Fibroblast of peridontal ligament (primary cell): ENCODE data around the gene MTM1.

Experiments
- DNase-seq: peaks from one replicate; pipeline ENCODE4 v3.0.0-alpha.2; 2010; ENCODE audit errors: extremely low read depth

The MTM1 gene

GRCh38 chrX:150663073-150663472, 94.7 kb downstream of the MTM1 start:
- DNase-seq = no peak

GRCh38 chrX:150664290-150664689, 95.9 kb downstream of the MTM1 start:
- DNase-seq = no peak

DNA sequence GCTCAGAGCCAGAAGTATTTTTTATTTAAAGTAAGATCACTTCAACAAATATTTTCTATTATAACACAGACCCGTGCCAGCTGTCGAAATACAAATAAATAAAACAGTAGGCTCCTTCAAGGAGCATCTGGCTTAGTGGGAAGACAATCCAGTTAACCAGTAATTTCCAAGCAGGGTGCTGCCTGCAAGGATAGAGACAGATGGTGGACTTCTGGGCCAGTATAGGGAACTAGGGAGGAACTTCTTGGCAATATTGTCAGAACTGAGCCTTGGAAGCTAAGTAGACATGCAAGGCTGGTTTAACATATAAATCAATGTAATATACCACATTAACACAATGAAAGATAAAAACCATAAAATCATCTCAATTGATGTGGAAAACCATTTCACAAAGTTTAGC, 107.8 kb downstream of the MTM1 start:
- no peak for DNase-seq

DNA sequence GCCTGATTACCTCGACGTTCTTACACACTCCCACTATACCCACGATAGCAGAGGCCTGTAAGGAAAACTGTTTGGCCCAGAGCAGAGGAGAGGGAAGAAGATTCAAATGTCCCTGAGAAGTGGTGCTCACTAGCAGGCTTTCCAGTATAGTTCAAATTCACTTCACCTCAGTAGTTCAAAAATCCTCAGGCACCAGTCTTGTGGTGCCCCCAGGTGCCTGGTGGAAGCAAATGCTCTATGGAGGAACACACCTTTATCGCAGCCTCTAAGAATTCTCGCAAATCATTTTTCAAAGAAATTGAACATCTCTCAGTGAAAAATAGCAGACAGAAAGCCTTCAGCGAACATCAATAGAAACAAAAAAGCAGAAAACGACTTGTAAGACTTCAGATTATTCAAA, 112.6 kb downstream of the MTM1 start:
- DNase-seq = peak; percentile 21

GRCh38 chrX:150683112-150683511, 114.7 kb downstream of the MTM1 start:
- DNase-seq = no peak

DNA sequence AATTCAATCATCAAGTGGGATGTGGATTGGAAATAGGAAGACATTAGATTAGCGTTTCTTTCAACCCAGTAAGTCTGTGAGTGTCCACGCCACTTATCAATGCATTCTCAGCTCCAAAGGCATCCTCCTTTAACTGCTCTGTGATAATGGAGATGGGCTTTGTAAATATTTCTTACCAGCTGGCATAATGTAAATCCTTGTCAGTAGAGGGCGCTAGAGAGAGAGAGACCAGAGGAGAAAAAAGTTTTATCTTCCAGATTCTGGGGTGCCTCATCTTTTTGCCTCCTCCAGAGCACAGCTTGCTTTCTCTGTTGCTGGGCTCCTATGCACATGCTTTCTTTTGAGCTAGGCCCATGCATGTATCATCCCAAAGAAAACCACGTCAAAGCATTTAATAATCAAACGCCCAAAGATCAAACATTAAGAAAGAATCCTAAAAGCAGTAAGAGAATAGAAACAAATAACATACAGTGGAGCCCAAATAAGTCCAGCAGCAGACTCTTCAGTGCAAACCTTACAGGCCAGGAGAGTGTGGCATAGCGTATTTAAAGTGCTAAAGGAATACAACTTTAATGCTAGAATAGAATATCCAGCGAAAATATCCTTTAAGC, 115.2 kb downstream of the MTM1 start:
- peak; percentile 44 for DNase-seq

GRCh38 chrX:150688911-150689451, 120.6 kb downstream of the MTM1 start:
- peak; percentile 86 for DNase-seq

- peak; percentile 94 for DNase-seq
These were observed 121.7 kb downstream of the MTM1 start for GRCh38 chrX:150690126-150690525.

- DNase-seq = no peak
These were observed 123.9 kb downstream of the MTM1 start for GRCh38 chrX:150692296-150692695.

- no peak for DNase-seq
These were observed 124.7 kb downstream of the MTM1 start, which contains the start of gene MTMR1 for GRCh38 chrX:150692831-150693724. MTMR1 (plus strand) TSS chrX:150693396; CDS start chrX:150693531, 135 bp downstream.

DNA sequence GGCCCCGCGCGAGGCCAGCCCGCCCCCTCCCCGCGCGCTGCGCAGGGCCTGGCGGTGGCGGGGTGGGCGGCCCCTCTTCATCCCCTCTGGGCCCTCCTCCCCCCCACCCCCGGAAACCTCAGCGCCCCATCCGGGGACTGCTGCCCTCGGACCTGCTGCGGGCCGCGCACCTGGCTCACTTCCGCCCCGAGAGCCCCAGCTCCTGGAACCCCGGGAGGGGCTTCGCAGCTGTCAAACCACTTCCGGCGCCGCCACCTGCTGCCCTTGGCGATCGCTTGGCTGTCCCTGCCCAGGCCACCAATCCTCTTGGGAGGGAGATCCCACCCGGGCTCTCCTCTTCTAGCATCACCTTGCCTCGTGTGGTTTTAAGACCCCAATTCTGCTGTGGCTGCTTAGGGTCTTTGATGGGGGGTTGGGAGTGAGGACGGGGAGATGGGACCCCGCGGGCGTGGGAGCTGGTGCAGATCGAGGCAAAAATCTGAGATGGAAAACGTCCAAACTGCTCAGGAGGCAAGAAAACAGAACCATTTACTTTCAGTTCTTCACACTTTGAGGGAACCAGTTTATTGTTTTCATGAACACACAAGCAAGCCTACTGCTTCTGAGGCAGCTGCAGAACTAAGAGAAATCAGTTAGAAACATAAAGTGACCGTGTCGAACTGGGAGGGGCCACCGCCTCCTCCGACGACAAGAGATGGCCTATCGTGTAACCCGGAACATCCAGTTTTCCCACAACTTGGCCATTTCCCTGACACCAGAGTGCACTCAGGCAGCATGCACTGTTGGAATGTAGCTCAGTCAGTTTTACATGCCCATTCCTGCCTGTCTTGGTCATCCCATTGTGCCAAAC, 125.5 kb downstream of the MTM1 start:
- DNase-seq = peak; percentile 73

DNA sequence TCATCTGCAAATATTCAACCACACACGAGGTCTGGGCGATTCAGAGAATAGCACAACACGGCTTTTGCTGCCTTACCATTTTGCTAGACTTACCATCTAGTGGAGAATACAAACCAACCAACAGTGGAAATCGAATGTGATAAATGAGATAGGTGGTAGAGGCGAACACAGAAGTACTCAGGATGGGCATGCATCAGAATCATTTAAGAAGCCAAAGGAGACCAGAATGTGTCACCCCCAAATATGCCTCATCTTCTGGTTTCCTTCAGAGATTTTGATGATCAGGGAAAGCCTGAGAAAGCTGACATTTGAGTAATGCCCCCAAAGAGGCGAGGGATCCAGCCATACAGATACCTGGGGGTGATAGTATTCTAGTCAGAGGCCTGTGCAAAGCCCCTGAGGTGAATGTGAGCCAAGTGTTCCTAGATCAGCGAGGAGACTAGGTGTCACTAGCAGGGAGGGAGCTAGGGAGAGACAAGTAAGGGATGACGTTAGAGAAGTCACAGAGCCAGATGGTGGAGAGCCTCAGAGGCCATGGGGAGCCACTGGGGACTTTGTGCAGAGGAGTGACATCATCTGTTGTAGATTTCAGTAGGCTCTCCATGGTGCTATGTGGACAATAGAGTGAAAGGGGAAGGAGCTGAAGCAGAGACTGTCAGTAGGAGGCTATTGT, 126.5 kb downstream of the MTM1 start:
- peak; percentile 14 for DNase-seq

GRCh38 chrX:150696331-150696730, 127.9 kb downstream of the MTM1 start:
- DNase-seq = no peak

- DNase-seq = no peak
These were observed 128.4 kb downstream of the MTM1 start for GRCh38 chrX:150696866-150697265.

GRCh38 chrX:150697641-150698040, 129.2 kb downstream of the MTM1 start:
- DNase-seq = no peak

DNA sequence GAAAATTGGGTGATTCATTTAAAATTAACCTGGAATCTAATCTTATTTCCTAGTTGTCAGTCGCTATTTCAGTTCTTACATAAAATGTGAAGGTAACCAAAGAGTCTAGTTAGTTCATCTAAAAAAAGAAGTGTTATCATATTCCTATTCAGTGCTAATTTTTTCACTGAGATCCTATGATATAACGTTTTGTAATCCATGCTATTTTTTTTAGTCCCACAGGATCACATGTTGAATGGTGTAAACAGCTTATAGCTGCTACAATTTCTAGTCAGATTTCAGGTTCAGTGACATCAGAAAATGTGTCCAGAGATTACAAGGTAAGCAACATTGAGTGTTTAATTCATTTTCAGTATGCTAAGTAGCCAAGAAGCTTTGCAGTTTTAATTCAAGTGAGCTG, 130.6 kb downstream of the MTM1 start:
- DNase-seq = no peak

DNA sequence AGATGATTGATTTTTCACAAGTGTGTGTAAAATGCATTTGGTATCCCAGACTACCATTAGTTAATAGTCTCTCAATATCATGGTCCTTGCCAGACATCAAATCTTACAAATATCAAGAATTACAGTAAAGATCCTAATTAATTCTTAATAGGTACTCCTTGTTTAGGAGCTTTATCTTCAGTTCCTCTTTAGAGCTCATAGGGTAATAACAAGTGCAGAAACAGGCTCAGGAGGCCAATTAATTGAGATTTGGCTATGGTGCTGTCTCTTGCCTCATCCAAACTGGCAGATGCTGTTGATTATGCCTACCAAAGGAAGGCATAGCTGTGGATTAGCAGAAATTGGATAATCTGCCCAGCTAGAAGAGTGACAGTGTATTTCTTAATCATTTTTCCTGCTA, 131.7 kb downstream of the MTM1 start:
- no peak for DNase-seq

GRCh38 chrX:150701377-150701776, 133.0 kb downstream of the MTM1 start:
- DNase-seq = no peak

- DNase-seq = no peak
These were observed 134.7 kb downstream of the MTM1 start for GRCh38 chrX:150702966-150703694.

GRCh38 chrX:150703695-150703974, 135.2 kb downstream of the MTM1 start:
- no peak for DNase-seq

DNA sequence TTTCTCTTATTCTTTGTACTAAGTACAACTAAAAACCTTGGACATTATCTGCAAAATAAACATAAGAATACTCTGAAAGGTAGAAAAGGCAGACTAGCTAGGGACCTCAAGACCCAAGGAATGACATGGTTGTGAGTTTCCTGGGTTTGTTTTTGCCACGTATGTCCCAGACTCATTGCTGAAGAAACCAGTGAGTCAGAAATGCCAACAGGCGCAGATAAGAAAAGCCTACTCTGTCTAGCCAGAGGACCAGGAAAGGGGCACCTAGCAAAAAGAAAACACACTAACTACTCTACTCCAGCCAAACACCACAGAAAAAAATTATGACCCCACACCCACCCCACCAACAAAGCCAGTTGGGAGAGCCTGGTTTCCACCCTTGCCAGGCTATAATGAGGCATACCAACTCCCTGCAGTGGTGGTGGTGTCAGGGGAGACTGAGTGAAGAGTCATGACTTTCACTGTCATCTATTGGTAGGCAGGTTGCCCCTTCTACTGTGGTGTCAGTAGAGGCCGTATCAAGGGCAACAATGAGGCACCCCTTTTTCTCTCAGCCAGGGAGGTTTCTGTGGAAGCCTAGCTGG, 135.7 kb downstream of the MTM1 start:
- peak; percentile 22 for DNase-seq
